ENCODE measurements around the gene NPW. TPM values are rescaled to one million over a fixed set of nuclear protein-coding genes. Genes with fewer than 3 reads are reported as not detected.
A peak's percentile ranks its signal among the peaks of the same experiment; 100 is the strongest.

NPW gene
- total and polyA plus RNA-seq, 9 of the 15 experiments (the other 6 are each of a cell fraction or from before 2014, with no cell fraction given) = 0.14 to 4.0 (median 2.6) TPM; not detected in 4

DNA sequence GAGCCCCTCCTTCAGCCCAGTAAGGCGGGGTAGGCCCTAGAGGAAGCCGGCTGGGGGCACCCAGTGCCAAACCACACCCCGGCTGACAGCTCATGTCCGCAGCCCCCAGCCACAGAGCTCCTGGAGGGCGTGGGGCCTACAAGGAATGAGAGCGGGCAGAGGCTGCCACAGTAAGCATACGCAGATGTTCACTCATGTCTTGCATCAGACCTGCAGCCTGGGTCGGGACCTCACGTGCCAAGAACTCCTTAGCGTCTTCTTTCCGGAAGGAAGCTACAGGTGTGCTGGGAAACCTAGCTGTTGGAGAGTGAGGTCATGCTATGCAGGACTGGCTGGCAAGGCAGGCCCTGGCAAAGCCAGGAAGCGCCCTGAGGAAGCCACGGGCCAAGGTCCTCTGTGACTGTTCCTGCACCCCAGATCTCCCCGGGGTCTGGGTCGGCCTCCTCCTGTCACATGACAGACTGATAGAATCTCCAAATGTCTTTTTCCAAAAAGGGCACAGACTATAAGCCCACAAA is 11.5 kb upstream of the NPW start (continued):
- TF ChIP-seq, protein P1, sequence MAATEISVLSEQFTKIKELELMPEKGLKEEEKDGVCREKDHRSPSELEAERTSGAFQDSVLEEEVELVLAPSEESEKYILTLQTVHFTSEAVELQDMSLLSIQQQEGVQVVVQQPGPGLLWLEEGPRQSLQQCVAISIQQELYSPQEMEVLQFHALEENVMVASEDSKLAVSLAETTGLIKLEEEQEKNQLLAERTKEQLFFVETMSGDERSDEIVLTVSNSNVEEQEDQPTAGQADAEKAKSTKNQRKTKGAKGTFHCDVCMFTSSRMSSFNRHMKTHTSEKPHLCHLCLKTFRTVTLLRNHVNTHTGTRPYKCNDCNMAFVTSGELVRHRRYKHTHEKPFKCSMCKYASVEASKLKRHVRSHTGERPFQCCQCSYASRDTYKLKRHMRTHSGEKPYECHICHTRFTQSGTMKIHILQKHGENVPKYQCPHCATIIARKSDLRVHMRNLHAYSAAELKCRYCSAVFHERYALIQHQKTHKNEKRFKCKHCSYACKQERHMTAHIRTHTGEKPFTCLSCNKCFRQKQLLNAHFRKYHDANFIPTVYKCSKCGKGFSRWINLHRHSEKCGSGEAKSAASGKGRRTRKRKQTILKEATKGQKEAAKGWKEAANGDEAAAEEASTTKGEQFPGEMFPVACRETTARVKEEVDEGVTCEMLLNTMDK (IDR thresholded peaks at IDR 0.05; ENCODE audit: borderline replicate concordance, insufficient read depth, low read depth, low read length, poor library complexity, severe bottlenecking) = no peak
- no peak for TF ChIP-seq NCOA2 (IDR thresholded peaks at IDR 0.05; ENCODE audit: partially characterized antibody in 2 of 2)
- TF ChIP-seq ZNF23 (CRISPR knock-in tag; IDR thresholded peaks at IDR 0.05) = no peak
- peak; percentile 30; the same call in 1 of the 2 replicates for TF ChIP-seq ZNF583 (CRISPR knock-in tag; IDR thresholded peaks at IDR 0.05)
- TF ChIP-seq BDP1 (IDR thresholded peaks at IDR 0.05; ENCODE audit: insufficient read depth, insufficient read length) = no peak
- TF ChIP-seq, protein P2, sequence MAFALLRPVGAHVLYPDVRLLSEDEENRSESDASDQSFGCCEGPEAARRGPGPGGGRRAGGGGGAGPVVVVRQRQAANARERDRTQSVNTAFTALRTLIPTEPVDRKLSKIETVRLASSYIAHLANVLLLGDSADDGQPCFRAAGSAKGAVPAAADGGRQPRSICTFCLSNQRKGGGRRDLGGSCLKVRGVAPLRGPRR (CRISPR knock-in tag; IDR thresholded peaks at IDR 0.05) = no peak
- no peak for TF ChIP-seq ZNF121 (CRISPR knock-in tag; conservative IDR thresholded peaks at IDR 0.05)
- no peak for TF ChIP-seq BRCA1 (IDR thresholded peaks at IDR 0.05)
- TF ChIP-seq BRCA1 (CRISPR knock-in tag; IDR thresholded peaks at IDR 0.05) = no peak
- TF ChIP-seq, protein P3, sequence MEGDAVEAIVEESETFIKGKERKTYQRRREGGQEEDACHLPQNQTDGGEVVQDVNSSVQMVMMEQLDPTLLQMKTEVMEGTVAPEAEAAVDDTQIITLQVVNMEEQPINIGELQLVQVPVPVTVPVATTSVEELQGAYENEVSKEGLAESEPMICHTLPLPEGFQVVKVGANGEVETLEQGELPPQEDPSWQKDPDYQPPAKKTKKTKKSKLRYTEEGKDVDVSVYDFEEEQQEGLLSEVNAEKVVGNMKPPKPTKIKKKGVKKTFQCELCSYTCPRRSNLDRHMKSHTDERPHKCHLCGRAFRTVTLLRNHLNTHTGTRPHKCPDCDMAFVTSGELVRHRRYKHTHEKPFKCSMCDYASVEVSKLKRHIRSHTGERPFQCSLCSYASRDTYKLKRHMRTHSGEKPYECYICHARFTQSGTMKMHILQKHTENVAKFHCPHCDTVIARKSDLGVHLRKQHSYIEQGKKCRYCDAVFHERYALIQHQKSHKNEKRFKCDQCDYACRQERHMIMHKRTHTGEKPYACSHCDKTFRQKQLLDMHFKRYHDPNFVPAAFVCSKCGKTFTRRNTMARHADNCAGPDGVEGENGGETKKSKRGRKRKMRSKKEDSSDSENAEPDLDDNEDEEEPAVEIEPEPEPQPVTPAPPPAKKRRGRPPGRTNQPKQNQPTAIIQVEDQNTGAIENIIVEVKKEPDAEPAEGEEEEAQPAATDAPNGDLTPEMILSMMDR (IDR thresholded peaks at IDR 0.05 in 2 of 3, conservative IDR thresholded peaks at IDR 0.05 in 1 of 3; ENCODE audit: insufficient read depth in 2 of 3, low read depth in 1 of 3, low read length in 3 of 3) = no peak
- TF ChIP-seq, protein P4, sequence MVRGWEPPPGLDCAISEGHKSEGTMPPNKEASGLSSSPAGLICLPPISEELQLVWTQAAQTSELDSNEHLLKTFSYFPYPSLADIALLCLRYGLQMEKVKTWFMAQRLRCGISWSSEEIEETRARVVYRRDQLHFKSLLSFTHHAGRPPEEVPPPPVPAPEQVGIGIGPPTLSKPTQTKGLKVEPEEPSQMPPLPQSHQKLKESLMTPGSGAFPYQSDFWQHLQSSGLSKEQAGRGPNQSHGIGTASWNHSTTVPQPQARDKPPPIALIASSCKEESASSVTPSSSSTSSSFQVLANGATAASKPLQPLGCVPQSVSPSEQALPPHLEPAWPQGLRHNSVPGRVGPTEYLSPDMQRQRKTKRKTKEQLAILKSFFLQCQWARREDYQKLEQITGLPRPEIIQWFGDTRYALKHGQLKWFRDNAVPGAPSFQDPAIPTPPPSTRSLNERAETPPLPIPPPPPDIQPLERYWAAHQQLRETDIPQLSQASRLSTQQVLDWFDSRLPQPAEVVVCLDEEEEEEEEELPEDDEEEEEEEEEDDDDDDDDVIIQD (CRISPR knock-in tag; IDR thresholded peaks at IDR 0.05) = no peak
- TF ChIP-seq RBFOX2 (IDR thresholded peaks at IDR 0.05; ENCODE audit: low read depth, low read length) = 0 out of 2 replicates have a peak, but pooled peaks have one; percentile 6
- no peak for TF ChIP-seq ZNF124 (CRISPR knock-in tag; IDR thresholded peaks at IDR 0.05)
- TF ChIP-seq WHSC1 (IDR thresholded peaks at IDR 0.05; ENCODE audit: low read length) = no peak
- TF ChIP-seq TAL1 (IDR thresholded peaks at IDR 0.05) = no peak
- peak; percentile 96 for TF ChIP-seq BHLHE40 (IDR thresholded peaks at IDR 0.05; ENCODE audit: low read length)
- TF ChIP-seq FOSL1 (tag; conservative IDR thresholded peaks at IDR 0.05) = no peak
- no peak for TF ChIP-seq CBX5 (IDR thresholded peaks at IDR 0.05; ENCODE audit: borderline replicate concordance, low read depth)
- TF ChIP-seq STAT5A (IDR thresholded peaks at IDR 0.05; ENCODE audit: borderline replicate concordance, low read length) = no peak
- TF ChIP-seq, protein P5, sequence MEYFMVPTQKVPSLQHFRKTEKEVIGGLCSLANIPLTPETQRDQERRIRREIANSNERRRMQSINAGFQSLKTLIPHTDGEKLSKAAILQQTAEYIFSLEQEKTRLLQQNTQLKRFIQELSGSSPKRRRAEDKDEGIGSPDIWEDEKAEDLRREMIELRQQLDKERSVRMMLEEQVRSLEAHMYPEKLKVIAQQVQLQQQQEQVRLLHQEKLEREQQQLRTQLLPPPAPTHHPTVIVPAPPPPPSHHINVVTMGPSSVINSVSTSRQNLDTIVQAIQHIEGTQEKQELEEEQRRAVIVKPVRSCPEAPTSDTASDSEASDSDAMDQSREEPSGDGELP (CRISPR knock-in tag; IDR thresholded peaks at IDR 0.05; ENCODE audit: borderline replicate concordance) = peak; percentile 20; the same call in 1 of the 2 replicates
- TF ChIP-seq JUN (IDR thresholded peaks at IDR 0.05; ENCODE audit: borderline replicate concordance, low read depth, low read length) = no peak
- TF ChIP-seq JUN (CRISPR knock-in tag; IDR thresholded peaks at IDR 0.05; ENCODE audit: borderline replicate concordance) = no peak
- no peak for TF ChIP-seq SMC3 (conservative IDR thresholded peaks at IDR 0.05; ENCODE audit: insufficient read depth, low read depth, low read length)

Data from K562 (cell line).